Medulla oblongata (tissue), 1 donor: ENCODE results near the gene SLC7A5.
"Not testable (repeated sequence)": the region's sequence is repeated elsewhere in the genome, so short reads cannot be mapped to it uniquely, and the experiment has no call there.

ENCODE experiments used
- DNase-seq: peaks from one replicate; pipeline ENCODE4 v3.0.0-alpha.2; 2015; ENCODE audit errors: extremely low spot score

The SLC7A5 gene

DNA sequence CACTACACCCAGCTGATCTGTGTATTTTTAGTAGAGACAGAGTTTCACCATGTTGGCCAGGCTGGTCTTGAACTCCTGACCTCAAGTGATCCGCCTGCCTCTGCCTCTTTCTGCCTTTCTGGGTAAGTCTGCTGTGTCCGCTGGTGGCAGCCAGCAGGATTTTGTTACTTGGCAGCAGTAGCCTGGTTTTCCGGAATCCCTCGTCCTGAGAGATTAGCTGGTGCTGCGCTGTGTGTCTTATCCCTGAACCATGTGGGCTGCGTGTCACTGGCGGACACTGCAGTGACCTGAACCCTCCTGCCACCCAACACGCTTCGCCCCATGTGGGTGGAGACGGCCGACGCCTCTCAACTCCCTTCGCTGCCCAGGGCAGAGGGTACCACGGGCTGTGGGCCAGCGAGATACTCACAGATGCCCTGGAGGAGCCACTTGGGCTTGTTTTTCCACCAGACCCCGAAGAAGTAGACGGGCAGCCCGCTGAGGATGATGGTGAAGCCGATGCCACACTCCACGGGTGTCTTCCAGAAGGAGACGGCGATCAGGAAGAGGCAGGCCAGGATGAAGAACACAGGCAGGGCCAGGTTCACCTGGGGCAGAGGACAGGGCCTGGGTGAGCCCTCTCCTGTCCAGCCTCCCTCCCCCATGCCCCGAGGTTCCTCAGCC lies 35.2 kb downstream of the SLC7A5 start:
- no peak for DNase-seq

DNA sequence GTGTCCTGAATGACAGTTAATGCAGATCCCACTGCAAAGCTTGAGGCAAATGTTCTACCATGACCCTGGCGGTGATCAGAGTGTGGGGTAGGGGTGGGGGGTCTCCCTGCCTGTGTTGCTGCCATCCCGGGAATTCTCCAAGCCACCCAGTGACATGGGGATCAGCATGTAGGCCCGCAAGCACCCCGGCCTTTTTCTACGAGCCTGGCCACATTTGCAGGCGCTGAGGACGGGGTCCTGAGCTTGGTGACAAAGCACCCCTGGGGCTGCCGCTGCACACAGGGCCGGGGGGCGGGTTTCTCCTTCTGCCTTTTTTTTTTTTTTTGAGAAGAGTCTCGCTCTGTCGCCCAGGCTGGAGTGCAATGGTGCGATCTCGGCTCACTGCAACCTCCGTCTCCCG lies 35.8 kb downstream of the SLC7A5 start:
- no peak for DNase-seq

DNA sequence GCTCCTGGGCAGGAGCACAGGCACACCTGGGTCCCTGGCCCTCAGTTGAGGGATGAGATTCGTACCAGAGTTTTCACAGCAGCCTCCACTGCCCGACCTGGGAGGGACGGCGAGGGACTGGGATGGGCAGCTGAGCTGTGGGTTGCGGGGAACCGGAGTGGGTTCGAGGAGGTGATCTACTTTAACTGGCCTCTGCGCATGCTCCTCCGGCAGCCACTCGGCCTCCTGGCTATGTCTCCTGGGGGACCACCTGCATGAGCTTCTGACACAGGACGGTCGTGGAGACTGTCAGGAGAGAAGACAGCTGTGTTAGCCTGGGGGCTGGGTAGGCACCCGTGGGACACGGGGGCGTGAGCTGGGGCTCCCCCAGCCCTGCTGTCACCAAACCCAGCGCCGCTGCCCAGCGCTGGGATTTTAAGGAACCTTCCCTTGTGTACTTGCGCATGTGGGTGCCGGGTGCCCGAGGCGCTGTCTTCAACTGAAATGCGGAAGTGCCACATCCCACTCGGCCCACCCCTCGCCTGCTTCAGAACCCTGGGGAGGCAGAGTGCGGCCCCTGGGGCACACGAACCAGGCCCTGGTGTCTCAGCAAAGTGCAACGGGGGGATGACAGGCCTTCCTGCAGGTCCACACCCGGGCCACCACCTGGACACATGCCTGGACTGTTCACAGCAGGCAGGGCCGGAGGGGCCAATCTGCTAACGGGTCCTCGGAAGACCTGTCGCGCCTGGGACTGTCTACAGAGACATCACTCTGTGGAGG lies 36.4 kb downstream of the SLC7A5 start:
- DNase-seq: peak; percentile 56

DNA sequence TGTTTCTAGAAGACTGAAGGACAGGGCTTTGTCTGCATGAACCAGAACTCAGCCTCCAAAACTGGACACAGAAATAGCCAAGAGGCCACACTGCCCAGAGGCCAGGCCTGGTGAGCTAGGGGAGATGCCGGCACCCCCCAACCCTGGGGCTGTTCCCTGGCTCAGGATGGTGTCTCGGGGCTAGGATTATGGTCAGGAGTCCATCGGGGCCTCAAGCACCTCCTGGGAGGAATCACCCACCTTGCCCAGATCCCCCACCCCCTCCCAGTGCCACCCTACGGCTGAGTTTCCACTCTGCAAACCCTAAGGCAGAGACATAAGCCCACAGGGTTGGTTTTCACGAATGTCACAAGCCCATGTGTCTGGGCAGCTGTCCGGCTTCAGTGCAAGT lies 37.2 kb downstream of the SLC7A5 start:
- no peak for DNase-seq

DNA sequence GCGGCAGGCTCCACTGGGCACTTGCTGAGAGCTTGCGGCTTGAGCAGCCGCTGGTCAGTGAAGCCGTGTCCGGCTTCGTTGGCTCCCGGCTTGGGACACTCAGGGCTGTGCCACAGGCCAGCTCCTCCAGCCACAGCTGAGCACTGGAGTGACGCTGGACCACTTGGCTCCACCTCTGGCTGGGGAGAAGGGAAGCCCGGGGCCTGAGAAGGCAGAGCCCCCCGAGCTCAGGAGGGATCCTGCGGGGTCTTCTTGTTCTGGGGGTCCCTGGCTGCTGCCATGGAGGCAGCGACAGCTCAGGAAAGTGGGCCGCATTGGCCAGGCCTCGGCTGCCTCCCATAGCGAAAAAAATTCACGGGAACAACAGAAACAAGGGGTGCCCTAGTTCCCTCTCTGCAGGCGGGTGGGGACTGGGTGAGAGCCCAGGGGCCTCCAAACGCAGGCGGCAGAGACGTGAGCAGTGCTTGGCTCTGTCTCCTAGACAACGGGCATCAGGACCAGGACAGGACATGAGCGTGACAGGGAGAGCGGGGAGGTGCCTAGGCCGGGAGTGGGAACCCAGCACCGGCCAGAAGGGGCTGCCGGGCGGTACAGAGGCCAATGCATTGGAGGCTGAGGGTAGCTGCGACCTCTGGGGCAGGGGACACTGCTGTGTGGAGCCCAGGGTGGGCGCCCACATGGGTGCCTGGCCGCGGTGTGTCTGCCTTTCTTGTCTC lies 37.7 kb downstream of the SLC7A5 start:
- DNase-seq: no peak

DNA sequence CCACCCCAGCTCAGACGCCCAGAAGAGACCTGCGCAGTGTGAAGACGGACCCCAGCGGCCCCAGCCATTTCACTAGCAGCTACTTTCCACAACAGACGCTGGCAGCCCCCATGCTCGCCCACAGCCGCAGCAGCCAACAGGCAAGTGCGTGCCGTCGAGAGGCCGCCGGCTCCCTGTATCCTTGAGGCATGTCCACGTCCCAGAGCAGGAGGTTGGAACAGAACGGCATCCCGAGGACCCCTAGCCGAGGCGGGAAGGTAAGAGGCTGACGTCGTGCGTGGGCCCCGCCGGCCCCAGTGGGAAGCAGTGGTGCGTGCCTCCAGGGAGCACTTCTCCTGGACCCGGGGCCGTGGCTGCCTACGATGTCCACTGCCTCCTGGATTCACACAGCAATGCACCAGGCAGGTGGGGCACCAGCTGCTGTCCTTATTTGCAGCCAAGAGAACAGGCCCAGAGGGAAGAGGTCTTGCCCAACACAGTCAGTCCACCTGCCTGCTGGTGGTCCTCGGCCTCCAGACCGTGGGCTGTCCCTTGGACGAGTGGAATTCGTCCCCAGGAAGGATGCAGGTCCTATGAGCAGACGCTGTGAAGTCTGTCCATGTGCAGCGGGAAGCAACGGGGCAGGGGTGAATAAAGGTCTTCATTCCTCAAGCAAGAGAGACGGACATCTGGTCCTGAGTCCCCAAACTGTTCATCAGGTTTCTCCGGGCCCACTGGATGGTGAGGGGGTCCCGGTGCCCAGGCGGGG lies 38.5 kb downstream of the SLC7A5 start:
- DNase-seq: no peak

DNA sequence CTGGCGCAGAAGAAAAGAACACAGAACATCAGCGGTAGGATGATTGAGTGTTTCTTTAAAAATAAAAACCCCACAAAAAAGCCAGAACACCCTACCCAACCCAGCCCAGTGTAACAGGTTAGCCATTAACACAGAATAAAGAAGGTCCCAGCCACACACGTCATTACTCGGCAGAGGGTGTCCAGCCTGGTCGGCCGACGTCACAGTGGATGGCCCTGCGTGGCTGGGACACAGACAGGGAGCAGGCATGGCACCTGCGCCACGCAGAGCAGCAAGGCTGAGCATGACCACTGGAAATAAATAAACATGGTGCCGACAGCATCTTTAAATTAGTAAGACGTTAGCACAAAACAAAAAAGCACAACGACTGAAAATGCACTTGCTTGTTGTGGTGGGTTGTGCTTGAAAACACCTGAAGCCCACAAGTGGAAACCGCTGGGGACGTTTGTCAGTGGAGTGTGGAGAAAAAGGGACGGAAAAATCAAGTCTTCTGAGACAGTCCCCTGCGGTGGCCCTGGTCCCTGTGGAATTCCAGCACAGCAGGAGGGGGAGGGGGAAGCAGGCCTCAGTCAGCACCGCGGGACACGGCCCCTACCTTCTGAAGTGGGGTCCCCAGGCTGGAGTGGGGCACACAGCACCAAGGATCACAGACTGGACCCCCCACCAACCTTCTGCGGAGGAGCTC lies 39.2 kb downstream of the SLC7A5 start:
- no peak for DNase-seq

DNA sequence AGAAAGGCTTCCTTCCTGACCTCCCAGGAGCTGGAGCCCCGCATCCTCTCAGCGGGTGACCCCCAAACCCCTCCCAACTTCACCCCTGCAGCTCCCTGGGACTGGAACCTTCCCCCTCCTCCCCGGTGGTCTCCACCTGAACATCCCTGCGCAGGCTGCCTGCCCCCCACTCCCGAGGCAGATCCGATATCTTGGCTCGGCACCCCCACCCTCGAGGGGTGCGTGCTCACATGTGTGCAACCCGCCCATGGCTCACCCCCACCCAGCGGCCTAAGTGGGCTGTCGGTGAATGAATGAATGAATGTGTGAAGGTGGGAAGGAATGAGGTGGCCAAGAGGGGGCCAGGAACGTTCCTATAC lies 39.7 kb downstream of the SLC7A5 start:
- DNase-seq: no peak

DNA sequence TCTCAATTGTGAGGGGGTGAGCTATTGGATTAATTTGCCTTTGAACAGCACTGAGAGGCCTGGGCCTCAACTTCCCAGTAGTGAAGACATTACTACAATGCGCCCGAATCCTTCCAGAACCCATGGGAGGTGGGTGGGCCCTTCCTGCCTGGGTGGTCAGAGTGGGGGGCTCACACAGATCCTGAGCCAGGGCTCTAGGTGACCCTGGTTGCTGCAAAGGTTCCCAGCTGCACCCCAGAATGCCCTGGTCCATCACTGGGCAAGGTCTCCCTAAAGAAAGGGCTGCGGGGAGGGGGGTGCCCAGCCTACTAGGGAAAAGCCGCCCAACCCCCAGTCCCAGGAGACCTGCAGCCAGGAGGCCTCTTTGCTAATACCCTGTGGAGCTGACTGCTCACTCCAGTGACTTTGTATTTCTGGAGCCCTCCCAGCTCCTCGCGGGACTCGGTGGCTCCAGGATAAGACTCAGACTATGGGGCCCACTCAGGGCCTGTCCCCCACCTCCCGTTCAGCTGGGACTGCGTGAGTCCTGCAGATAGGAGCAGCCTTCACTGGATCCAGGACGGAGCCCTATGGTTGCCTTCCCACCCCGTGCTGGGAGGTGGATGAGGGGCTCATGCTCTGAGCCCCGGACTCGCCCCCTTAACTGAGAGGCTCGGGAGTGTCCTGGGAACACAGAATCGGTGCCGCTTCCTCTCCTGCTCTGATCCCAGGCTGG lies 40.2 kb downstream of the SLC7A5 start:
- DNase-seq: no peak

DNA sequence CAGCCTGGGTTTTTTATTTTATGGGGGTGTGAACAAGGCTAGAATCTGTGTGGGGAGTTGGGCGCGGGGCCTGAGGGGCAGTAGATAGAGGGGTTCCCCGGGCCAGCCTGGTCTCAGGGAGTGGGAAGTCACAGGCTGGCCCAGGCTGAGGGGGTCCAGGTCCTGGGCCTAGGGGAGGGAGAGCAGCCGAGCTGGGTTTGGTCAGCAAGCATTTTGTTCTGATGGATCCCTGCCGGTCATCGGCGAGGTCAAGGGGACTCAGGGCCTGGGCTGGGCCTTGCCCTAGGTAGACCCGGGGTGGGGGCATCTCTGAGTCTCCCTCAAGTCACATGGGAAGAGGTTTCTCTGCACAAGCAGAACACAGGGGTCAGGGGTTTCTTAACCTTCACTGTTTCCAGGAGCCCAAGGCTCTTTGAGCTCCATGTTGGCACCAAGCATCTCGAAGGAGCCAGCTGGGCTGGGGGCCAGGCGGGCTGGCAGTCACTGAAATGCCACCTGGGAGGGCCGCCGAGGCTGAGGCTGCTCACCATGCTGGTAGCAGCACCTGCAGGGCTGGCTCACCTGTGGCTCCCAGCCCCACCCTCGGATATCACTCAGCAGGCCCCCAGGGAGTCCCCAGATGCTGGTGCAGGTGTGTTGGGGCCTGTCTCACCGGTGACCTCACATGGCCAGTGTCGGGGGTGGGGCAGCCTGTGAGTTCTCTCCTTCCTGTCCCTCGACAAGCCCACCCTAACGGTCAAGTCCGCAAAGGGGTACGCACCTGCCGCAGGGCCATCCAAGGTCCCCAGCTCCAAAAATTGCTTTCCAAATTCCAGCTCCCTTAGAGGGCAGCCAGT lies 41.0 kb downstream of the SLC7A5 start:
- DNase-seq: no peak

DNA sequence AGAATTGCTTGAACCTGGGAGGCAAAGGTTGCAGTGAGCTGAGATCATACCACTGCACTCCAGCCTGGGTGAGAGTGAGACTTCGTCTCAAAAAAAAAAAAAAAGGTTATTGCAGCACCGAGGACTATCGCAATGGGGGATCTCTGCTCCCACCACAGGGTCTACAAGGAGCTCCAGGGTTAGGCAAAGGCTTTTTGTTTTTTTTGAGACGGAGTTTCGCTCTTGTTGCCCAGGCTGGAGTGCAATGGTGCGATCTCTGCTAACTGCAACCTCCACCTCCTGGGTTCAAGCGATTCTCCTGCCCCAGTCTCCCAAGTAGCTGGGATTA lies 41.8 kb downstream of the SLC7A5 start:
- not testable (repeated sequence) for DNase-seq

DNA sequence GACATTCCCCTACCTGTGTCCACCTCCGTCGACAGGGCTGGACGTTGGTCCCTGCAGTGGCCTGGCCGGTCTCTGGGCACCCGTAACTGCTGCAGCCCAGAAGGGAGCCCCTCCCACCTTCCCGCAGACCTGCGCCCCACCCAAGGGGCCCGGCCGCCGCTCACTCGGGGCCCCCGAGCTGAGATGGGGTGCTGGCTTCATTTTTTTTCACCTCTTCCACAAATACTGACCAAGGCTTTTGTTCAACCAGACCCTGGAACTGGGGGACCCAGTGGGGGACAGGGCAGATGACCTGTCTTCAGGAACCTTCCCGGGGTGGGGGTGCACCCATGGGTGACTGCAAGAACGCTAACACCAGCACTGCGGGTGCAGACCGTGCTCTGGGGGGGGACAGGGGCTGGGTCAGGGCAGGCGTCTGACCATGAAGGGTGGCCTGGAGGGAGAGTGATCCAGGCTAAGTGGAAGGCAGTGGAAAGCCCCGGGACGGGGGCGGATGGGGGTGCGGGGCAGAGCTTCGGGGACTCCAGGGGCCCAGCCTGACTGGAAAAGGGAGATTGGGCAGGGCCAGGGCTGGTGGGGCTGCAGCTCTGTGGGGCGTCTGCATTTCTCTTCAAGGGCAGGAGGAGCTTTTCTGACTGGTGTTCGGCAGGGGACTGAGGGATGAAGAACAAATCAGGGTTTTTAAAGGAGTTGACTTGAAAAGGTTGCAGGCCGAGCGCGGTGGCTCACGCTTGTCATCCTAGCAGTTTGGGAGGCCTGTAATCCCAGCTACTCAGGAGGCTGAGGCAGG lies 42.3 kb downstream of the SLC7A5 start:
- no peak for DNase-seq

DNA sequence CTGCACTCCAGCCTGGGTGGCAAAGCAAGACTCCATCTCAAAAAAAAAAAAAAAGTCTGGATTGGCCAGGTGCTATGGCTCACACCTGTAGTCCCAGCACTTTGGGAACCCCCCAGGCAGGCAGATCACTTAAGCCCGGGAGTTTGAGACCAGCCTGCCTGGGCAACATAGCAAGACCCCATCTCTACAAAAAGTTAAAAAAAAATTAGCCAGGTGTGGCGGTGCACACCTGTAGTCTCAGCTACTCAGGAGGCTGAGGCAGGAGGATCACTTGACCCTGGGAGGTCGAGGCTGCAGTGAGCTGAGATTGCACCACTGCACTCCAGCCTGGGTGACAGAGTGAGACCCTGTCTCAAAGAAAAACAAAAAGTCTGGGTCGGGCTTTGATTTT lies 42.9 kb downstream of the SLC7A5 start:
- DNase-seq: not testable (repeated sequence)

DNA sequence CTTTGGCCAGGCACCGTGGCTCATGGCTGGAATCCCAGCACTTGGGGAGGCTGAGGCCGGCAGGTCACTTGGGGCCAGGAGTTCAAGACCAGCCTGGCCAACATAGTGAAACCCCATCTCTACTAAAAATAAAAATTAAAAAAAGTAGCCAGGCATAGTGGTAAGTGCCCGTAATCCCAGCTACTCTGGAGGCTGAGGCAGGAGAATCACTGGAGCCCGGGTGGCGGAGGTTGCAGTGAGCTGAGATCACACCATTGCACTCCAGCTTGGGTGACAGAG lies 43.5 kb downstream of the SLC7A5 start:
- not testable (repeated sequence) for DNase-seq

DNA sequence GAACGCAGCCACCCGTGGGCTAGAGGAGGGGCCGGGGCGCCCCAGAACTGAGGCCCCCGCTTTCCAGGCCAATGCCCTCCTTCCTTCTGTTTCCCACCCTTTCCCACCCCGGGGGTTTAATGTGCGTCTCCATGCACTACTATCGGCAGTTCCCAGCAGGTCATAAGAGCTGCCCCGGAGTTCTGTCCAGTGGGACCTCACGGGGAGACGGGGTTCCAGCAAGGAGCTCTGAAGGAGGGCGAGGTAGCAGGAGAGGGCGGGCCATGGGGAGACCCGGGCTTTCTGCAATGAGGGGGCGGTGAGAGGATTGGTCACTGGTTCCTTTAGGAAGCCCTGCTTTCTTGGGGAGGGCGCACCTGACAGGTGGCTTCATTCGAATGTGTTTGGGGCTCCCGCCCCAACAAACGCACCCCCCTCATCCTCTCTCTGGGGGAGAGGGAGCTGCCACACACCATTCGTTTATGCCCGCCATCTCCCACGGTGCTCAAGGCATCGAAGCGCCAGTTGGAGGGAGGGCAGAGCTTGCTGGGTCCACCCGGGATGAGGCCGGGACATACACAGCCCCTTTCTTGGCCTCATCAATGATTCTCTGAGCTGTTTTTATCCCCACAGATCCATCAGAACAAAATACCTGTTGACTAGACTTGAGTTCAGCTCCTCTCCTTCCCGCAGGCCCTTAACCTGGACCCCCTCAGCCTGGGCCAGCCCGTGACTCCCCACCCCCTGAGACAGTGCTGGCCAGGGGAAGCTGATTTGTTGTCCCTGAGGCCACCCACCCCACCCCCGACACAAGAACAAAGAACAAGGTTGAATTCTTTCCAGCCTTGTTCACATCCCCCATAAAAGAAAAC lies 44.1 kb downstream of the SLC7A5 start:
- no peak for DNase-seq

DNA sequence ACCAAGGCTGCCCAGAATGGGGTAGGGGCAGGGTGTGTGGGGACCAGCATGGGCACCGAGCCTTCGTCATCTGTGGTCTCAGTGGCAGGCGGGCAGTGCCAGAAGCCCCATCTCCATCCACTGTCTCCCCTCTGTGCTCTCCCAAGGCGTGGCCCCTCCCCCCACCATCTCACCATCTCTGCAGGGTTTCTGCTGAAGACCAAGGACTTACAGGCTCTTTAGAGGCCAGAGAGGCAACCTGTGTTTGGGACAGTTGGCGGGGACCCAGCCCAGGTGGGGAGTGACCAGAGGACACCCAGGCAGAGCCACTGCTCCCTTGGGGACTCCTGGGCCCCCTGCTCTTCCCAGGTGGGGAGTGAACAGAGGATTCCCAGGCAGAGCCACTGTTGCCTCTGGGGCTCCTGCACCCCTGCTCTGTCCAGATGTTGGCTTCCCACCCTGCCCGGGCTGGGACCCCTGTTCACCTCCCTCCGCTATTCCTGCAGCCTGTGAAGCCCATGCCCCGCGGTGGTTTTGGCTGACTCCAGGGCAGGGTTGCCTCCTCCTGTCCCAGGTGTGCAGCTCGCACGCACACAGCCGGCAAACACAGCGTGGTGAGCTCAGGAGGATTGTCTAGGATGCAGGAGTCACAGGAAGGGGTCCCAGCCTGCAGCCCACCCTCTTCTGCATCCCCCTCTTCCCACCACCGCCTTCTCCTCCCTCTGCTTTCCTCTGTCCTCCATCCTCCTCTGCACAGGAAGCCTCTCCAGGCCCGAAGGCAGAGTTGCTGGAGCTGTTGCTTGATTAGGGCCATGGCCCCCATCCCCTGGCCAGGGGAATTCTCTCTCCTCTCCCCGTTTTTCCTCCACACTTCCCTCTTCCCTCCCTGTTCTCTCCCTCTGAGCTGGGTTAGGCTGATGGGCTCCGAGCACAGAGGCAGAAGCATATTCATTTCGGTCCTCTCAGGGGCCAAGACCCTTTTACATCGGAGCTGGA lies 45.0 kb downstream of the SLC7A5 start:
- DNase-seq: no peak

DNA sequence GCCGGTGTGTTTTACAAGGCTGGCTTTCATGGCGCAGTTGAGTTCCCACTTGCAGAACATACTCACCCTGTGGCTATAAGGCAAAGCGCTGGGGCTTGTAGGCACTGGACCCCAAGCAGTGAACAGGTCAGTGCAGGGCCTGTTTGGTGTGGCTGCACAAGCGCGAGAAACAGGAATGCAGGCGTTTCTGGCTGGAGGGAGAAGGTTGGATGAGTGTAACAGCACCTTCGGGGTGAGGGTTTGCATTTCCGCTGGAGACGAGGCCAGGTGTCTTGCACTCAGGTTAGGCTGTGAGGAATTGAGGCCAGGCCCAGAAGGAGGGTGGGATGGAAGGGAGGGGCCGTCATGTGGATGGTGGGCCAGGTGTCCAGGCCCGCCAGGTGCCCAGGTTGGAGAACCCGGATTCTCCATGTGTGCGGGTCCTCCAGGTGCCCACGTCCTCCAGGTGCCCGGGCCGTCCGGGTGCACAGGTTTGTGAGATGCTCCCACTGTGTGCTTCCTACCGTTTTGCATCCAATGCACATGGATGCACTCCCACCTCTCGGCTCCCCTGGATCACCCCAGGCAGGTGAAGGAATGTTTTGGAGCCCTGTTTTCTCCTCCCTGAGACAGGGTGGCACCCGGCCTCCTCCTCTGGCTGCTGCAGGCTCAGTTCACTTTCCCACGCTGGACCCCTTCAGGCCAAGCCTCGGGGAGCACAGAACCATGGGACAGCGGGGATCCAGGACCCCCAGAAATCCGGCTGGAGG lies 46.0 kb downstream of the SLC7A5 start:
- DNase-seq: no peak
